Measurements from ENCODE around the gene IQCM.

The IQCM gene

DNA sequence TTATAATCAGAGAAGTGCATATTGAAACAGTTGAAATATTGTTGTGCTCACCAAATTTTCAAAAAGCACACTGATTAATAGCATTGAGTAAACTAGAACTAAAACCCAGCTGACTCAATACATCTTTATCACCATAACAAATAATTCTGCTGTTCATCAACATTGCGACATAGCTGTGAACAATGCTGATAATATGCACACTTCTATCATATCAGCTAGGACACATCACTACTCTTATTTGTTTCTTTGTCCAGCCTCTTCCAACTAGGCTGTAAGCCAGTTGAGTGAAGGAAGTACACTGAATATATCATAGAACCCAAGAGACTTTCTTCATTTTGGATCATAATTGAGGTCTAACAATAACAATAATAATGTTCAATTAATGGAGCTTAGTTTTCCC is 349.7 kb downstream of the IQCM start:
- POLR2A ChIA-PET: no interaction called here
- CTCF ChIA-PET: no interaction called here
- no peaks in the 10 kb centered on the region for H3K4me1 ChIP-seq (ENCODE audit: control insufficient read depth, insufficient read depth, low read length)
- no peak for TF ChIP-seq KLF16 (tag by site-specific recombination; IDR thresholded peaks at IDR 0.05)
- no peak for TF ChIP-seq ZNF792 (tag by site-specific recombination; IDR thresholded peaks at IDR 0.05)
- no peak for TF ChIP-seq ZIC2 (tag by site-specific recombination; IDR thresholded peaks at IDR 0.05)
- no peak for TF ChIP-seq SCRT2 (tag by site-specific recombination; IDR thresholded peaks at IDR 0.05)
- no peak for TF ChIP-seq ZNF660 (tag by site-specific recombination; IDR thresholded peaks at IDR 0.05)
- no peak for TF ChIP-seq ZNF558 (tag by site-specific recombination; IDR thresholded peaks at IDR 0.05)
- TF ChIP-seq ZNF174 (tag by site-specific recombination; IDR thresholded peaks at IDR 0.05): no peak
- no peaks in the 10 kb centered on the region for H3K36me3 ChIP-seq (ENCODE audit: control insufficient read depth in 2 of 2, insufficient read depth in 1 of 2, low read length in 2 of 2)
- no peak overlapping the region for H3K27ac ChIP-seq (ENCODE audit: extremely low read depth, low read depth, low read length)
- H3K4me3 ChIP-seq (ENCODE audit: low read depth, low read length): no peak overlapping the region
- H3K9me3 ChIP-seq (ENCODE audit: control insufficient read depth, insufficient read depth, low read depth, low read length): no peaks in the 10 kb centered on the region

DNA sequence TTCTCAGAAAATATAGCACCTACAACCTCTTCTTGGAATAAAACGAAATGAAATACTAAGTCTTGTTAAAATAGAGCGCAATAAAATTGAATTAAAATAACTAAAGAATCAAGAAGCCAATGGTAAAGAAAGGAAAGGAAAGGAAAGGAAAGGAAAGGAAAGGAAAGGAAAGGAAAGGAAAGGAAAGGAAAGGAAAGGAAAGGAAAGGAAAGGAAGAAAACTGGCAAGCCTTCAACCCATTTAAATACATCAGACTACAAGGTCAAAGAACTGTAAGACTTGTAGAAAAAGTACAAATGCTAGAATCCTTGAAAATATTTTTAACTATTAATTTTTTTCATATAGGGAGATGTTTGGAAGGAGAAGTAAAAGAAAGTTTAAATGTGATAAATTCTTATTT is 372.1 kb downstream of the IQCM start:
- peak; percentile 52; the same call in 1 of the 2 replicates for TF ChIP-seq PRDM1 (tag by site-specific recombination; IDR thresholded peaks at IDR 0.05)
- TF ChIP-seq MEIS1 (CRISPR knock-in tag; IDR thresholded peaks at IDR 0.05; ENCODE audit: borderline replicate concordance): no peak
- Histone ChIP-seq H3K9me3 (ENCODE audit: control insufficient read depth, insufficient read depth, low read depth, low read length) (no peaks in the 10 kb centered on the region), H3K27ac (ENCODE audit: extremely low read depth, low read depth, low read length) (no peak overlapping the region), H3K36me3 (ENCODE audit: control insufficient read depth in 2 of 2, insufficient read depth in 1 of 2, low read length in 2 of 2) (no peaks in the 10 kb centered on the region), H3K4me1 (ENCODE audit: control insufficient read depth, insufficient read depth, low read length) (no peaks in the 10 kb centered on the region), H3K4me3 (ENCODE audit: low read depth, low read length) (no peak overlapping the region)
- ChIA-PET POLR2A (no interaction called here), CTCF (no interaction called here)

DNA sequence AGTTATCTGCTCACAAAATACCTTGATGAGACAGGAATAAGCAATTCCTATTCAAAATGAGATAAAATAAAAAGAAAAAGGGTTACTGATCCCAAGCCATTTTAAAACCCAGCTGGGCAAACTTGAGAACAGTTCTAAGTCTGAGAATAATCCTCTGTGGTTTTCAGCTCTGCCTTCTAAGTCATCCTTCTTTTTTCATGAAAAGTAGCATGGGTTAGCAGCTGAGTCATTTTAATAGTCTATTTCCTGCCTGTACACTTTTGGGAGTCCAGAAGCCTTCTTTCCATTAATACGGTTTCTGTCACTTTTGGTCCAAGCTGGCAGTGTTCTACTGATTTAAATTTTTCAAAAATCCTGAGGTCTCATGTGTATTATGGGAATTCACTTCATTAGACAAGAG is 374.3 kb downstream of the IQCM start:
- no peaks in the 10 kb centered on the region for H3K9me3 ChIP-seq (ENCODE audit: control insufficient read depth, insufficient read depth, low read depth, low read length)
- no peaks in the 10 kb centered on the region for H3K36me3 ChIP-seq (ENCODE audit: control insufficient read depth in 2 of 2, insufficient read depth in 1 of 2, low read length in 2 of 2)
- POLR2A ChIA-PET: no interaction called here
- H3K4me3 ChIP-seq (ENCODE audit: low read depth, low read length): no peak overlapping the region
- H3K4me1 ChIP-seq (ENCODE audit: control insufficient read depth, insufficient read depth, low read length): no peaks in the 10 kb centered on the region
- no peak overlapping the region for H3K27ac ChIP-seq (ENCODE audit: extremely low read depth, low read depth, low read length)
- TF ChIP-seq, protein P1, sequence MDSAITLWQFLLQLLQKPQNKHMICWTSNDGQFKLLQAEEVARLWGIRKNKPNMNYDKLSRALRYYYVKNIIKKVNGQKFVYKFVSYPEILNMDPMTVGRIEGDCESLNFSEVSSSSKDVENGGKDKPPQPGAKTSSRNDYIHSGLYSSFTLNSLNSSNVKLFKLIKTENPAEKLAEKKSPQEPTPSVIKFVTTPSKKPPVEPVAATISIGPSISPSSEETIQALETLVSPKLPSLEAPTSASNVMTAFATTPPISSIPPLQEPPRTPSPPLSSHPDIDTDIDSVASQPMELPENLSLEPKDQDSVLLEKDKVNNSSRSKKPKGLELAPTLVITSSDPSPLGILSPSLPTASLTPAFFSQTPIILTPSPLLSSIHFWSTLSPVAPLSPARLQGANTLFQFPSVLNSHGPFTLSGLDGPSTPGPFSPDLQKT (IDR thresholded peaks at IDR 0.05; ENCODE audit: borderline replicate concordance, low read depth, low read length): no peak
- TF ChIP-seq ZNF701 (tag by site-specific recombination; IDR thresholded peaks at IDR 0.05) (no peak), ZNF629 (tag by site-specific recombination; IDR thresholded peaks at IDR 0.05) (no peak), ZBTB48 (tag by site-specific recombination; IDR thresholded peaks at IDR 0.05) (no peak), ZNF600 (tag by site-specific recombination; IDR thresholded peaks at IDR 0.05) (no peak), ZSCAN16 (tag by site-specific recombination; IDR thresholded peaks at IDR 0.05) (no peak), ZNF239 (tag by site-specific recombination; IDR thresholded peaks at IDR 0.05) (no peak), ZNF221 (tag by site-specific recombination; IDR thresholded peaks at IDR 0.05; ENCODE audit: borderline replicate concordance) (no peak), HOXC10 (CRISPR knock-in tag; IDR thresholded peaks at IDR 0.05) (no peak), ZNF776 (tag by site-specific recombination; IDR thresholded peaks at IDR 0.05; ENCODE audit: borderline replicate concordance) (no peak), ZNF48 (tag by site-specific recombination; IDR thresholded peaks at IDR 0.05) (no peak), KLF10 (tag by site-specific recombination; IDR thresholded peaks at IDR 0.05) (no peak), OVOL3 (tag by site-specific recombination; IDR thresholded peaks at IDR 0.05) (no peak)
- TF ChIP-seq, protein P2, sequence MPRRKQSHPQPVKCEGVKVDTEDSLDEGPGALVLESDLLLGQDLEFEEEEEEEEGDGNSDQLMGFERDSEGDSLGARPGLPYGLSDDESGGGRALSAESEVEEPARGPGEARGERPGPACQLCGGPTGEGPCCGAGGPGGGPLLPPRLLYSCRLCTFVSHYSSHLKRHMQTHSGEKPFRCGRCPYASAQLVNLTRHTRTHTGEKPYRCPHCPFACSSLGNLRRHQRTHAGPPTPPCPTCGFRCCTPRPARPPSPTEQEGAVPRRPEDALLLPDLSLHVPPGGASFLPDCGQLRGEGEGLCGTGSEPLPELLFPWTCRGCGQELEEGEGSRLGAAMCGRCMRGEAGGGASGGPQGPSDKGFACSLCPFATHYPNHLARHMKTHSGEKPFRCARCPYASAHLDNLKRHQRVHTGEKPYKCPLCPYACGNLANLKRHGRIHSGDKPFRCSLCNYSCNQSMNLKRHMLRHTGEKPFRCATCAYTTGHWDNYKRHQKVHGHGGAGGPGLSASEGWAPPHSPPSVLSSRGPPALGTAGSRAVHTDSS (tag by site-specific recombination; IDR thresholded peaks at IDR 0.05): no peak
- CTCF ChIA-PET: no interaction called here
